Measurements from ENCODE around the gene DDX5. TPM values are rescaled to one million over a fixed set of nuclear protein-coding genes. Genes with fewer than 3 reads are reported as not detected.

The DDX5 gene
- total RNA-seq, 1 experiment from 2014 or later: 798 TPM

GRCh38 chr17:64497565-64498035 lies 8.5 kb downstream of the DDX5 start:
- DNase-seq (ENCODE audit: low read depth, low spot score): no peak
- peaks cover 41% of the 10 kb centered on the region; the same call in 1 of the 2 replicates for H4K20me1 ChIP-seq (ENCODE audit: insufficient read depth)
- peak; percentile 1; the same call in 1 of the 2 replicates for ATAC-seq
- peaks cover 37 to 39% of the 10 kb centered on the region in 2 experiments for H3K36me3 ChIP-seq (ENCODE audit: control insufficient read depth in 1 of 2, insufficient read depth in 2 of 2, low read length in 2 of 2)
- H3K9me2 ChIP-seq (ENCODE audit: insufficient read depth): no peaks in the 10 kb centered on the region
- BruUV-seq (replicated peaks): no TSS peak
- no peaks in the 10 kb centered on the region for H3K9me3 ChIP-seq (ENCODE audit: control insufficient read depth in 1 of 2, insufficient read depth in 1 of 2, low read depth in 1 of 2, low read length in 2 of 2)
- no peak overlapping the region for H2AFZ ChIP-seq (ENCODE audit: low read depth, low read length, poor library complexity, severe bottlenecking)
- ChIA-PET POLR2A (interaction anchor here (0.7 to 8.5 kb wide), 7 partner anchors 8 to 151 kb away, joined by 3 to 119 read pairs (median 4); partner anchors contain the start of genes CEP95 and DDX5), RAD21 (ENCODE audit: low non-redundant PET in 1 of 2, low total read pairs in 2 of 2, uncharacterized antibody in 2 of 2, unreplicated experiment in 2 of 2) (interaction anchor here in 1 of 2 experiments (1.3 to 1.7 kb wide), 2 partner anchors 9 to 78 kb away, joined by 5 read pairs; partner anchors contain the start of genes CEP95 and DDX5), CTCF (interaction anchor here (1.3 to 4.5 kb wide), 3 partner anchors 8 to 77 kb away, joined by 3 to 68 read pairs (median 14); partner anchors contain the start of genes CEP95 and DDX5)
- peak overlapping the region; percentile 73 to 78 for H3K4me3 ChIP-seq (replicated peaks in 1 of 2; ENCODE audit: low read depth in 1 of 2, low read length in 2 of 2)
- no peaks in the 10 kb centered on the region for H3K27me3 ChIP-seq (ENCODE audit: insufficient read depth, low read length)
- H3K4me2 ChIP-seq (ENCODE audit: low read length): peak overlapping the region; percentile 80
- peak overlapping the region; percentile 77 for H3K9ac ChIP-seq (ENCODE audit: low read length)
- peaks cover 76% of the 10 kb centered on the region for H3K79me2 ChIP-seq (ENCODE audit: insufficient read depth, low read length)
- peaks cover 10 to 52% of the 10 kb centered on the region in 2 experiments; a peak in 3 of 4 replicates for H3K4me1 ChIP-seq (ENCODE audit: control insufficient read depth in 1 of 2, insufficient read depth in 2 of 2, low read length in 2 of 2)
- intact Hi-C loops (cut with micrococcal nuclease): loop anchor here (1.0 to 10.0 kb wide), 3 partner anchors 9 to 353 kb away; partner anchors contain the start of genes CEP95, DDX5 and SMURF2
- H3K27ac ChIP-seq (ENCODE audit: low read depth, low read length): peak overlapping the region; percentile 79
- TF ChIP-seq MAX (IDR thresholded peaks at IDR 0.05): no peak
- TF ChIP-seq SIN3A (IDR thresholded peaks at IDR 0.05; ENCODE audit: low read depth): 0 out of 2 replicates have a peak, but pooled peaks have one; percentile 32
- peak; percentile 4; the same call in 1 of the 2 replicates for TF ChIP-seq SP1 (IDR thresholded peaks at IDR 0.05; ENCODE audit: low read depth)
- no peak for TF ChIP-seq JUND (IDR thresholded peaks at IDR 0.05)
- TF ChIP-seq EGR1 (IDR thresholded peaks at IDR 0.05; ENCODE audit: low read depth): no peak
- no peak for TF ChIP-seq EZH2phosphoT487 (IDR thresholded peaks at IDR 0.05; ENCODE audit: borderline replicate concordance)
- TF ChIP-seq ZNF274 (IDR thresholded peaks at IDR 0.05; ENCODE audit: low read depth, low read length): no peak
- no peak for TF ChIP-seq SRF (IDR thresholded peaks at IDR 0.05; ENCODE audit: low read depth)
